Esophagus squamous epithelium (tissue), 5 donors: ENCODE results near the gene PHC2. TPM values are rescaled to one million over a fixed set of nuclear protein-coding genes. Genes with fewer than 3 reads are reported as not detected.

ENCODE experiments used
- DNase-seq: peaks from one replicate; lab custom pipeline; 2025; lab: John Stamatoyannopoulos, UW
- H3K27ac ChIP-seq, 4 donors: fragments of 200-600 bp; sonication (generic); one replicate each; pipeline ENCODE4 v1.5.1; 2016 to 2019; ENCODE audit warnings: mild to moderate bottlenecking in 1 of 4
- H3K27me3 ChIP-seq, 4 donors: fragments of 200-600 bp; sonication (generic); 1 replicate in 3 of 4; 2 replicates in 1 of 4; pipeline versions ENCODE4 v1.5.1 to v1.6.0; 2017 to 2021; ENCODE audit warnings: antibody characterized with exemption in 1 of 4
- H3K36me3 ChIP-seq, 3 donors: fragments of 200-600 bp; sonication (generic); one replicate each; pipeline ENCODE4 v1.5.1; 2016 to 2019
- H3K4me1 ChIP-seq, 3 donors: fragments of 200-600 bp; sonication (generic); one replicate each; pipeline ENCODE4 v1.5.1; 2017 to 2019
- H3K4me3 ChIP-seq, 4 donors: fragments of 200-600 bp; sonication (generic); 1 replicate in 3 of 4; 2 replicates in 1 of 4; pipeline ENCODE4 v1.5.1; 2016 to 2019; ENCODE audit warnings: mild to moderate bottlenecking in 2 of 4, moderate library complexity in 1 of 4
- H3K9me3 ChIP-seq, 3 donors: fragments of 200-600 bp; sonication (generic); one replicate each; pipeline ENCODE4 v1.5.1; 2016 to 2019
- CTCF ChIP-seq, 6 experiments: fragments of 450-650 bp in 4 of 6; fragments of 200-600 bp in 2 of 6; sonication (generic) in 2 of 6; IDR thresholded peaks; one replicate each; pipeline ENCODE4 v1.5.1; 2016 to 2019; ENCODE audit warnings: antibody characterized with exemption in 6 of 6, mild to moderate bottlenecking in 4 of 6, moderate library complexity in 4 of 6
- POLR2A ChIP-seq, 4 donors: fragments of 450-650 bp; IDR thresholded peaks; one replicate each; pipeline ENCODE4 v1.6.1; 2017; ENCODE audit warnings: antibody characterized with exemption in 4 of 4, mild to moderate bottlenecking in 4 of 4, moderate library complexity in 3 of 4
- WGBS, 2 donors: methylation state at CpG; one replicate each; pipeline ENCODE4 v1.1.5; 2018; 5-methylcytosine and 5-hydroxymethylcytosine counted together
- intact Hi-C: fragments of 100-400 bp; cut with DNase I; formaldehyde crosslinking; loops from one replicate; pipeline ENCODE4 v1.15.0; 2022
- total RNA-seq, 4 donors: library from RNA; depleted of rRNA; stranded (reverse); fragments of >200 nt; gene quantifications; one replicate each; pipeline ENCODE4 v1.1.0, GENCODE V29; 2016
- donor health status: DM: yes; HTN: yes; CAD: no.

Gene PHC2
- total RNA-seq, 4 donors from 2014 or later, result 27.4 to 92.1 (median 50.6) TPM

- TF ChIP-seq CTCF (IDR thresholded peaks at IDR 0.05) (no peak), POLR2A (IDR thresholded peaks at IDR 0.05) (no peak)
- Histone ChIP-seq H3K36me3 (no peaks in the 10 kb centered on the region), H3K27me3 (no peaks in the 10 kb centered on the region), H3K9me3 (no peaks in the 10 kb centered on the region), H3K4me1 (peaks cover 0 to 53% (median 18%) of the 10 kb centered on the region in 3 donors), H3K27ac (peak overlapping the region; percentile 39 to 84 (median 74)), H3K4me3 (no peak overlapping the region)
- 64 to 65% methylated on average over 4 of the region's 4 CpGs for WGBS, 2 donors
- intact Hi-C loops, result loop anchor here (10.0 kb wide), 1 partner anchor 86 kb away; no protein-coding TSS in a partner anchor
- no peak for DNase-seq
Measured at GRCh38 chr1:33460947-33461629, 30.2 kb upstream of the PHC2 start.

DNA sequence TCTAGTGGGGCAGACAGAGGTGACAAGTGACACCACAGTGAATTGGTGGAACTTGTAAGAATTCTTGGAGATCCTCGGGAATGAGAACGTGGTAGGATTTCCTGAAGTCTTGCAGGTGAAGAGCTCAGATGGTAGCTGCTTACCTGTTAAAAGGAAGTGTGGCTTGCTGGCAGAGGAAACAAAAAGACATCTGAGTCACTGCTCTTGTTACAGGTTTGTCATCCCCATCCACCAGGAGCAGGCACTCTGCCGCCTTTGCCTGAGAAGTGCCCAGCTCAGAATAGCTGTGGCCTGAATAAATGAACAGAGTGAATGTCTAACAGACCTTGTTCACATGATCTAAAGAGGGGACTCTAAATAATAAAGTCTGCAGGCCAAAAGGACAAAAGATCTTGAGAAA, 29.2 kb upstream of the PHC2 start:
- intact Hi-C loops, result loop anchor here (10.0 kb wide), 1 partner anchor 85 kb away; no protein-coding TSS in a partner anchor
- Histone ChIP-seq H3K36me3 (no peaks in the 10 kb centered on the region), H3K4me1 (peaks cover 0 to 58% (median 18%) of the 10 kb centered on the region in 3 donors), H3K27me3 (no peaks in the 10 kb centered on the region), H3K27ac (peak overlapping the region; percentile 39 to 84 (median 74)), H3K4me3 (no peak overlapping the region), H3K9me3 (no peaks in the 10 kb centered on the region)
- 34 to 73% methylated on average over 3 of the region's 3 CpGs for WGBS, 2 donors
- no peak for TF ChIP-seq POLR2A (IDR thresholded peaks at IDR 0.05)
- TF ChIP-seq CTCF (IDR thresholded peaks at IDR 0.05), result no peak
- DNase-seq, result no peak

DNA sequence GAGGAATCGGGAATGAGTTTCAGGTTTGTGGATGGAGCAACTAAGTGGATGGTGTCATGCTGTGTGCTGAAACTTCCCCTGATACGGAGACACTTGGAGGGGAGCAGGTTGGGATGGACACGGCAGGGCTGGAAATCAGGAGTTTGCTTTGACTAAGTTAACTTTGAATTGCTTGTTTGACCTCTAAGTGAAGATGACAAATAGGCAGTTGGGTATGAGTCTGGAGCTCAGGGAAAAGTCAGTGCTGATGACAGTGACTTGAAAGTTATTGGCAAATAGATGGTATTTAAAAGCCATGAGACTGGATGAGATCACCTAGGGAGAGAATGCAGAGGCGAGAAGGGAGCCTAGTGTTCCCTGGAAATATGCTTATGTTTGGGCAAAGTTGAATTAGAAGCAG, 28.8 kb upstream of the PHC2 start:
- Histone ChIP-seq H3K4me3 (no peak overlapping the region), H3K4me1 (peaks cover 0 to 58% (median 18%) of the 10 kb centered on the region in 3 donors), H3K27ac (peak overlapping the region; percentile 39 to 84 (median 74)), H3K9me3 (no peaks in the 10 kb centered on the region), H3K27me3 (no peaks in the 10 kb centered on the region), H3K36me3 (no peaks in the 10 kb centered on the region)
- intact Hi-C loops, result loop anchor here (10.0 kb wide), 1 partner anchor 85 kb away; no protein-coding TSS in a partner anchor
- no peak for DNase-seq
- TF ChIP-seq POLR2A (IDR thresholded peaks at IDR 0.05), result no peak
- TF ChIP-seq CTCF (IDR thresholded peaks at IDR 0.05), result no peak
- WGBS, 2 donors, result 73 to 78% methylated on average over 4 of the region's 4 CpGs

- H3K27me3 ChIP-seq, result no peaks in the 10 kb centered on the region
- intact Hi-C loops, result no loop called here
- no peak for DNase-seq
- 67 to 89% methylated on average over 3 to 6 of the region's 6 CpGs for WGBS, 2 donors
- H3K9me3 ChIP-seq, result no peaks in the 10 kb centered on the region
- TF ChIP-seq CTCF (IDR thresholded peaks at IDR 0.05) (no peak), POLR2A (IDR thresholded peaks at IDR 0.05) (no peak)
- no peak overlapping the region for H3K4me3 ChIP-seq
- H3K4me1 ChIP-seq, result peaks cover 0 to 45% (median 18%) of the 10 kb centered on the region in 3 donors
- peak overlapping the region in 2 of 4 donors; percentile 6 to 40 for H3K27ac ChIP-seq
- no peaks in the 10 kb centered on the region for H3K36me3 ChIP-seq
Measured at GRCh38 chr1:33456502-33456886, 25.6 kb upstream of the PHC2 start.
